Inferior parietal cortex (tissue), 1 donor: ENCODE data around the gene NRP2.
A peak's percentile ranks its signal among the peaks of the same experiment; 100 is the strongest.

ENCODE experiments used
- DNase-seq: peaks from one replicate; pipeline ENCODE4 v3.0.0-alpha.2; 2016; ENCODE audit errors: extremely low spot score

Gene NRP2

GRCh38 chr2:205775097-205775877 lies 93.0 kb downstream of the NRP2 start:
- peak; percentile 47 for DNase-seq

GRCh38 chr2:205776139-205776538 lies 93.8 kb downstream of the NRP2 start:
- DNase-seq: peak; percentile 20

DNA sequence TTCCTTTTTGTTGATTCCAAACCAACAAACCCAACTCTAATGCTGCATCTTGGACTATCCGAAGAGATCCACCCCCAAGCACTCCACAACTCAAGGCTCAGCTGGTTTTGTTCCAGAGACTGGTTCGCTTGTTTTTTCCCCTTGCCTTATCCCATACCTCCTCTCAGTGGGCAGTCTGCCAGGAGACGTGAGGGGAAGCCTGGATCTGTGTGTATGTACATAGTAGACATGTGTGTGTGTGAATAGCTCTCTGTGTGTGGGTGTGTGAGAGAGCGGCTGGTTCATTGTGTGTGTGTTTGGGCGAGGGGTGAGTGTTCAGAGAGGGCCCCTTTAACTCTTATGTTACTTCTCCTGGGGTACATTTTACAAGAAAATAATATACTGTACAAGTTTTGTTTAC lies 94.4 kb downstream of the NRP2 start:
- DNase-seq: no peak

GRCh38 chr2:205778356-205778755 lies 96.1 kb downstream of the NRP2 start:
- no peak for DNase-seq

DNA sequence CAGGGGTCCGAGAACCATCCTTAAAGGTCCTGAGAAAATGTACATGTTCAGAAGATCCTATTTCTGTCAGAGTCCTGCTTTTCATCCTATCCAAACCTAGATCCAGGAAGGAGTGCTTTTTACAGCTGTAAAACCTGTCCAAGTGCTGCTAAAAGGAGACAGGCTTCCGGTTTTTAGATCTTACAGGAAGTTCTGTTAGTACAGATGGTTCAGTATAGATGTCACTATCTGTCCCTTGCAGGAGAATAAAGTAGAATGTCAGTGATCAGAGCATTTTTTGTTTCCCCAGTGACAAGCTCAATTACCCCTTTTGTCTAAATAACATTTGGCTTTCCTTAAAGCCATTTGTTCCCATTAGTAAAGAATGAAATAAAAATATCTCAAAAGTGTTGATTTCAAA lies 98.3 kb downstream of the NRP2 start:
- no peak for DNase-seq

DNA sequence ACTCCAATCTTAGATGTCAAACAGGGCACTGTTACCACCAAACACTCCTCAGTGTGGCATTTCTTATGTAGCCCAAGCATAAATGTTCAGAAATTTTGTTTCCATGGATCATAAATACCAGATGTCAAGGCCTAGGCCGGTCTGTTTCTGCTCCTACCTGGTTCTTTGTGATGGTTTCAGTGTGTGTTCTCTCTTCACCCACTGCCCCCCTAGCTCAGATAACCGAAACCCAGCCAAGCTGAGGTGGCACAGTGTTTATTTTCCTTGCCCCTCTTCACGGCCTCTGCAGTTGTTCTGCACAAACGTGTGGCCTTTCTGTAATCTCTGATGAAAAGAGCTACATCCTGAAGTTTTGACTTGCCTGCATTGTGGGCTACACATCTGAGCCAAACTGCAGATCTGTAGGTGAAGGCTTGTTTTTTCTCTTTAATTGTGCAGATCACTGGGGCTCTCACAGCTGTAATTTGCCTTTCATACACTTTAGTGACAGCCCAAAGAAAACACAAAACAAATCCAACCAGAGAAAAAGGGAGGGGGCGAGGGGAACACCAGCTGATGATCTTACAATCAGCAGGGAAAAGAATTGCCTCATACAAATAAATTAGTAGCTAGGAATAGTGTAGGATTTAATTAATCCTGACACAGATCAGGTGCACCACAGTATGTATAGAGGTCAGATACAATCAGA lies 99.1 kb downstream of the NRP2 start:
- no peak for DNase-seq

GRCh38 chr2:205782941-205783340 lies 100.6 kb downstream of the NRP2 start:
- no peak for DNase-seq

- no peak for DNase-seq
Measured at GRCh38 chr2:205783872-205784499, 101.7 kb downstream of the NRP2 start.

DNA sequence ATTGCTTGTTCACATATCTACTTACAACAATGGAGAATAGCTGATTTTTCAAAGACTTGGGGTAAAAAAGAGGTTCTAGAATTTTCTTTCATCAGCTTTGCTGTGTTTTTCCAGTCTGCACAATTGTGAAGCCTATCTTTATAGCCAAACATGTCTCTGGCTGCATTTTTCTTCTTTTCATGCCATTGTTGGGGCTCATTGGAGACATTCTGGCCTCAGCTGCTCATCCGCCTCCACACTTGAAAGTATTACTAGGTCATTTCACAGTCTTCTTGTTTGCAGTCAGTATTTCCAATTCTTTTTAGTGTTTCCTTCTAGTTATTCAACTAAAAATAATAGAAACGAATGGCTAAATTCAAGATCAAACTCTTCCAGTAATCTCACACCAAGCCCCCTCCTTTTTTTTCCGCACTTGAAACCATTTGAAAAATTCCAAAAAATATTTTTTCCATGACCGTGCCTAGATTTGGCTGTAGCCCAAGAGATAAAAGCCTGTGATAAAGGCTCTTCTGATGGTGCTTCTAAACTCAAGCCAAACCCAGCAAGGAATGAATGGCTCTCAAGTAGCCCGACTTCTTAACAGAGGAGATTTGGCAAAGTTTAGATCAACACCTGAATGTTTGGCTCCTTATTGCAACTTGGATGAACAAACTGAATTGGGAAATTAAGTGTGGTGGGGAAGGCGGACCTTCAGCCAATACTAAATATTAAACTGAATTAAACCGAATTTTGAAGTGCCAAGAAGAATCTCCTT lies 103.4 kb downstream of the NRP2 start:
- no peak for DNase-seq

- DNase-seq: no peak
Measured at GRCh38 chr2:205786976-205787375, 104.7 kb downstream of the NRP2 start.

GRCh38 chr2:205787761-205788160 lies 105.5 kb downstream of the NRP2 start:
- DNase-seq: no peak

- DNase-seq: no peak
Measured at GRCh38 chr2:205789906-205790305, 107.6 kb downstream of the NRP2 start.

GRCh38 chr2:205792908-205793307 lies 110.6 kb downstream of the NRP2 start:
- DNase-seq: no peak

GRCh38 chr2:205796805-205797313 lies 114.6 kb downstream of the NRP2 start:
- no peak for DNase-seq

DNA sequence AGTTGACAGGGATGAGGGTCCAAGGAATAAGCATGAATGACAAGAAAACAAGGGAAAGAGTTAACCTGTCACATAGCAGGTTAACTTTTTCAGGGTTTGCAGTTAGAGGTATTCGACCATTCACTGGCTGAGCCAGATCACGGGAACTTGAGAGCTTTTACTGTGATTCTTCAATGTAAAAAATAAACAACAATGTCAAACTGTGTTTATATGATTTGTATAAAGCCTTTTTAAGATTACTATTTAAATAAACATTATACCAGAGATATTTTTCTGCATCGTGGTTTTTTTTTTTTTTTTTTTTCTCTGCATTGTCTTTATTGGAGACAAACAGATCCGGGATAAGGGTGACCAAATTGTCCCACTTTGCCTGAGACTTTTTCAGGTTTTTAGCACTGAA lies 115.6 kb downstream of the NRP2 start:
- no peak for DNase-seq

DNA sequence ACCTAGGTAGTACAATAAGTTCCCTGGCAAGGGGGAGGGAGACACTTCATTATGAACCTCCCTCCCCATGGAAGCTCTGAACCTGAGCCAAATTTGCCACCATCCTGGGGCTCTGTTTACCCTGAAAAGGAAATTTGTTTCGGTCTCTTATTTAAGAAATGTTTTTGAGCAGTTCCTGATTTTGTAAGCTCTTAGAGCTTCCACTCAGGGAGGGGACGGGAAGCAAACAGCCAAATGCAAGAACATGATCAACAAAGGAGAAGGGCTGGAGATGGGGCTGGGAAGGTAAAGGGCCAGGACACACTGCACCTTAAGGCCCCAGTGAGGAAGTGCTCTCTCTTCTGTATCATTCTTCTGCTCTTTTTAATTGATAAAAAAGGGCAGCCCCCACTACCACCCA lies 117.9 kb downstream of the NRP2 start:
- DNase-seq: no peak

GRCh38 chr2:205800773-205801172 lies 118.5 kb downstream of the NRP2 start:
- DNase-seq: no peak

DNA sequence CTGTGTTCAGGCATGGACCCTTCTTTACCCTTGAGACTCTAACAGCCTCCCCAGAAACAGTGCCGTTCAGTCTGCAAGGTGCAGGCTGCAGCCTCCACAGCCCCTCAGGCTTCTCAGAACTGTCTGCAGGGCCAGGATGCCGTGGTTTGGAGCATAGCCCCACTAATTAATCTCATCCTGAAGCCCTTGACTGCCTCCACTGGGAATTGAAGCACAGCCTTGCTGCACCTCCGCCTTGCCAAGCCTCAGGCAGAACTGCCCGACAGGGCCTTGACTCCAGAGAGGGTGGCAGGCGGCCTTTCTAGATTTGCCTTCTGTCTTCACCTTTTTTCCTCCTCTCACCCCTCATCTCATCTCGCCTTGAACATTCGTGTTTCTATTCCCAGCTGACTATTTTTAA lies 119.8 kb downstream of the NRP2 start:
- no peak for DNase-seq

- DNase-seq: no peak
Measured at GRCh38 chr2:205802941-205803340, 120.6 kb downstream of the NRP2 start.

DNA sequence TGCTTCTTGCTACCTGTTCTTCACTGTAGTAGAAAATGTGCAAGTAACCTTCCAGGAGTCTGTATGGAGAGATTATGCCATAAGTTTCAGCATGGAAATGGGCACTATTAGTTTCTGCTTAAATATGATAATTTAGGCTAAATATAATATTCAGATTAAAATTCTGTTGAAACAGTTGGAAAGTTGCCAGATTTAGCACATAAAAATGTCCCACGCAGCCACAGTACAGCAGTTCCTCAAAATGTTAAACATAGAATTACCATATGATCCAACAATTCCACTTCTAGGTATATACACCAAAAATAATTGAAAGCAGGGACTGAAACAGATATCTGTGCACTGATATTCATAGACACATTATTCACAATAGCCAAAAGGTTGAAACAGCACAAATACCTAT lies 121.2 kb downstream of the NRP2 start:
- DNase-seq: no peak

DNA sequence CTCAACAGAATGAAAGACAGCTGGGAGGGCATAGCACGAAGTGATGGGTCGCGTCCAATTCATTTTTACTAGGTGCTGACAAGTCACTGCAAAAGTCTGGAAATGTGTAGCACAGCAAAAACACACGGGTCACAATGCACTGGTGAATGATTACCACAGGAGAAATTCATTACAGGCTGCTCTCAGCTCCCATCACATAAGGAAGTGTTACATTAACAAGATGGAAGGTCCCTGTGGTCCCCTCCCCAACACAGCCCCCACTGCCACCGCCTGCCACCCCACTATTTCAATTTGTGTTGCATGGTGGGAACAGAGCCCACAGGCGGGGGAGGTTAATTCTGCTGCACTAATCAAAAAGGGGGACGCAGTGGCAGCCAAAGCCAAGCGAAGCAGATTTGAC lies 122.8 kb downstream of the NRP2 start:
- no peak for DNase-seq
